Lower lobe of right lung (tissue), 2 donors: ENCODE results near the gene EPHX1. TPM values are rescaled to one million over a fixed set of nuclear protein-coding genes. Genes with fewer than 3 reads are reported as not detected.
"Not testable (repeated sequence)": the region's sequence is repeated elsewhere in the genome, so short reads cannot be mapped to it uniquely, and the experiment has no call there.

Source experiments
- ATAC-seq, 2 donors: fragments of 200-7000 bp; cut with Tn5 transposase; one replicate each; pipeline ENCODE4 v1.9.1; 2020 to 2022; ENCODE audit warnings: mild to moderate bottlenecking in 2 of 2, moderate library complexity in 2 of 2
- DNase-seq: peaks from one replicate; pipeline ENCODE4 v3.0.0-alpha.2; 2020
- H3K27ac ChIP-seq: fragments of 200-600 bp; one replicate; pipeline ENCODE4 v1.8.0; 2022
- H3K27me3 ChIP-seq: fragments of 200-600 bp; one replicate; pipeline ENCODE4 v1.8.0; 2022; ENCODE audit warnings: low read depth
- H3K36me3 ChIP-seq: fragments of 200-600 bp; one replicate; pipeline ENCODE4 v1.8.0; 2022; ENCODE audit warnings: mild to moderate bottlenecking
- H3K4me1 ChIP-seq: fragments of 200-600 bp; one replicate; pipeline ENCODE4 v1.8.0; 2022
- H3K4me3 ChIP-seq: fragments of 200-600 bp; one replicate; pipeline ENCODE4 v1.8.0; 2022; ENCODE audit warnings: mild to moderate bottlenecking
- H3K9me3 ChIP-seq: fragments of 200-600 bp; one replicate; pipeline ENCODE4 v1.8.0; 2022
- CTCF ChIP-seq: fragments of 200-600 bp; IDR thresholded peaks from one replicate; pipeline ENCODE4 v1.8.0; 2022; ENCODE audit warnings: antibody characterized with exemption, mild to moderate bottlenecking
- intact Hi-C: fragments of 100-400 bp; cut with DNase I; formaldehyde crosslinking; loops from one replicate; pipeline ENCODE4 v1.11.0; 2022
- total RNA-seq: library from RNA; stranded (reverse); fragmentation: NEBNext Ultra II Directional; extraction: Animal tissue kit (Norgen Biotek cat#: 25700); gene quantifications from one replicate; pipeline ENCODE4 v1.2.1, GENCODE V29; 2021
- donor health status: DM: no; HTN: yes; CAD: no; lungs with severe emphysema.

The EPHX1 gene
- total RNA-seq, 1 donor from 2014 or later, result 233 TPM

DNA sequence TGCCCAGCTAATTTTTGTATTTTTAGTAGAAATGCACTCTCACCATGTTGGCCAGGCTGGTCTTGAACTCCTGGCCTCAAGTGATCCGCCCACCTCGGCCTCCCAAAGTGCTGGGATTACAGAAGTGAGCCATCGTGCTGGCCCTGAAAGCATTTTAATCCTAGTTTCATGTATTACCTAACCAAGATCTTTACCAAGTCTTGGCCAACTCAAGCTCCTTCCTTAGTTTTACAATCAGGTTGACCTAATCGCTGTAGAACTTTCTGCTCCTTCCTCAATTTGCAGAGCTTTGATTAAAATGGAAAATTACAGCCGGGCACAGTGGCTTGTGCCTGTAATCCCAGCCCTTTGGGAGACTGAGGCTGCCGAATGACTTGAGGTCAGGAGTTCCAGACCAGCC lies 75.4 kb downstream of the EPHX1 start:
- DNase-seq, result peak; percentile 41
- TF ChIP-seq CTCF, result no peak
- intact Hi-C loops, result no loop called here
- Histone ChIP-seq H3K36me3 (no peaks in the 10 kb centered on the region), H3K4me1 (peaks cover 21% of the 10 kb centered on the region), H3K9me3 (no peaks in the 10 kb centered on the region), H3K27ac (no peak overlapping the region), H3K4me3 (no peak overlapping the region), H3K27me3 (no peaks in the 10 kb centered on the region)
- ATAC-seq, result no peak

DNA sequence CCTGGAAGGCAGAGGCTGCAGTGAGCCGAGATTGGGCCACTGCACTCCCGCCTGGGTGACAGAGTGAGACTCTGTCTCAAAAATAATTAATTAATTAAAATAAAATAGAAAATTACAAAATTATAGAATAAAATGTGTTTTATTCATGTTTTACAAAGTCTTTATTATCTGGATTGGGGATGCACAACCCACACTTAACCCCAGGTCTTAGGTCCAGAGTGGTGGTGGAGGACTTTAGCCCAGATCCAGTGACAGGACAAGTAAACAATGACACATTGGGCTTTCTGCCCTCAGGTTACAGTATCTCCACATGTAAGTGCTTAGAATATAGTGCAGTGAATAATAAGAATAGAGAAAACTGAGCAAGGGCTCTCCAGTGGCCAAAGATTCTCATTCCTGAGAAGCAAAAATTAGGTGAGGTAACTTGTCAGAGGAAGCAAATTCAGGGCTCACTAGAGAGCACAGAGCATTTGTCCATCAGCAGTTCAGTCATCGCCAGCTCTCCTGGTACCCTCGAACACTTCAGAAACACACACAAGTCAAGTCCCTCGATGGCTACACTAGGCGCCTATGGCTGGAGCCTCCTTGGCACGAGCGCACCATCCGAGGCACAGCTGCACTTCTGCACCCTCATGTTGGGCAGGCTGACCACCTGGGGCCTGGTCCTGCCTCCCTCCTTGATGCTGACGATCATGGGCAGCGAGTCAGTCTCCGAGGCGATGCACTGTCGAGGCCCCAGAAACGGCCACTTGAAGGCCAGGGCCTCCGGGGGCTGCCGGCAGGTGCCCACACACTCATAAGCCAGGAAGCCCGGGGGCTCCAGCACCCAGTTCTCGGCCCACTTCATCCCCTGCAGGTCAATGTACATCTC lies 76.5 kb downstream of the EPHX1 start:
- Histone ChIP-seq H3K4me3 (no peak overlapping the region), H3K9me3 (no peaks in the 10 kb centered on the region), H3K27ac (no peak overlapping the region), H3K4me1 (peaks cover 11% of the 10 kb centered on the region), H3K36me3 (no peaks in the 10 kb centered on the region), H3K27me3 (no peaks in the 10 kb centered on the region)
- intact Hi-C loops, result no loop called here
- DNase-seq, result peak; percentile 34
- ATAC-seq, result no peak
- TF ChIP-seq CTCF, result no peak

GRCh38 chr1:225887030-225887314 lies 77.0 kb downstream of the EPHX1 start:
- H3K4me3 ChIP-seq, result no peak overlapping the region
- H3K27ac ChIP-seq, result no peak overlapping the region
- ATAC-seq (no peak), DNase-seq (no peak)
- H3K4me1 ChIP-seq, result peaks cover 9% of the 10 kb centered on the region
- no peaks in the 10 kb centered on the region for H3K36me3 ChIP-seq
- no peaks in the 10 kb centered on the region for H3K27me3 ChIP-seq
- TF ChIP-seq CTCF, result no peak
- H3K9me3 ChIP-seq, result no peaks in the 10 kb centered on the region
- intact Hi-C loops, result no loop called here

GRCh38 chr1:225887554-225888288 lies 77.8 kb downstream of the EPHX1 start:
- ATAC-seq, H3K4me1 ChIP-seq, intact Hi-C loops, H3K36me3 ChIP-seq, H3K27me3 ChIP-seq, H3K27ac ChIP-seq, H3K4me3 ChIP-seq, H3K9me3 ChIP-seq: not testable (repeated sequence)
- peak; percentile 33 for DNase-seq

GRCh38 chr1:225888289-225888897 lies 78.5 kb downstream of the EPHX1 start:
- Histone ChIP-seq H3K9me3 (no peaks in the 10 kb centered on the region), H3K4me3 (no peak overlapping the region), H3K27ac (no peak overlapping the region), H3K36me3 (no peaks in the 10 kb centered on the region), H3K4me1 (peaks cover 2% of the 10 kb centered on the region), H3K27me3 (no peaks in the 10 kb centered on the region)
- TF ChIP-seq CTCF, result no peak
- DNase-seq (peak; percentile 29), ATAC-seq (peak in 1 of 2 donors; percentile 20)
- intact Hi-C loops, result no loop called here
